ENCODE measurements around the gene ZDHHC8.

GRCh38 chr22:20160041-20160440 is 28.4 kb downstream of the ZDHHC8 start:
- TF ChIP-seq CTCF (IDR thresholded peaks at IDR 0.05) (no peak), POLR2A (IDR thresholded peaks at IDR 0.05) (no peak), POLR2AphosphoS5 (IDR thresholded peaks at IDR 0.05) (no peak)
